H9 (cell line): ENCODE measurements around the gene CDH16. TPM values are rescaled to one million over a fixed set of nuclear protein-coding genes. Genes with fewer than 3 reads are reported as not detected.

ENCODE experiments used
- DNase-seq: peaks from one replicate; pipeline ENCODE4 v3.0.0-alpha.2; 2017
- H2AFZ ChIP-seq: one replicate; pipeline ENCODE4 v1.6.1; 2013; ENCODE audit warnings: mild to moderate bottlenecking, low read length, control low read depth, moderate library complexity
- H2AK5ac ChIP-seq: 2 replicates; pipeline ENCODE4 v1.6.1; 2013; ENCODE audit warnings: low read length, control low read depth, mixed read lengths; ENCODE audit not compliant: insufficient read length
- H2BK120ac ChIP-seq: one replicate; pipeline ENCODE4 v1.6.1; 2013; ENCODE audit warnings: low read depth, mild to moderate bottlenecking, low read length, control low read depth, inconsistent platforms; ENCODE audit not compliant: poor library complexity, severe bottlenecking
- H2BK12ac ChIP-seq: 2 replicates; pipeline ENCODE4 v1.6.1; 2013; ENCODE audit warnings: low read length, control low read depth, mixed read lengths, low read depth; ENCODE audit not compliant: insufficient read length
- H2BK15ac ChIP-seq: 2 replicates; pipeline ENCODE4 v1.6.1; 2013; ENCODE audit warnings: low read depth, low read length, control low read depth
- H2BK20ac ChIP-seq: one replicate; pipeline ENCODE4 v1.6.1; 2013; ENCODE audit warnings: low read depth, mild to moderate bottlenecking, low read length, control low read depth, inconsistent platforms; ENCODE audit not compliant: poor library complexity, severe bottlenecking
- H2BK5ac ChIP-seq: 2 replicates; pipeline ENCODE4 v1.6.1; 2013; ENCODE audit warnings: low read length, control low read depth, mixed read lengths; ENCODE audit not compliant: insufficient read length
- H3K14ac ChIP-seq: 2 replicates; pipeline ENCODE4 v1.6.1; 2013; ENCODE audit warnings: low read length, control low read depth; ENCODE audit not compliant: insufficient read depth
- H3K18ac ChIP-seq: 2 replicates; pipeline ENCODE4 v1.6.1; 2013; ENCODE audit warnings: low read depth, mild to moderate bottlenecking, mixed read lengths, low read length, control low read depth; ENCODE audit not compliant: insufficient read length
- H3K23ac ChIP-seq: 2 replicates; pipeline ENCODE4 v1.6.1; 2013; ENCODE audit warnings: low read length, control low read depth, mixed read lengths, low read depth; ENCODE audit not compliant: insufficient read length
- H3K23me2 ChIP-seq: 2 replicates; pipeline ENCODE4 v1.6.1; 2013; ENCODE audit warnings: low read depth, mild to moderate bottlenecking, mixed read lengths, low read length, control low read depth; ENCODE audit not compliant: insufficient read length, poor library complexity, severe bottlenecking
- H3K27ac ChIP-seq: 2 replicates; pipeline ENCODE4 v1.5.1; 2013; ENCODE audit warnings: low read length, control low read depth, mixed read lengths, low read depth; ENCODE audit not compliant: insufficient read length
- H3K27me3 ChIP-seq: 2 replicates; pipeline ENCODE4 v1.6.1; 2013; ENCODE audit warnings: low read length, control low read depth, inconsistent platforms; ENCODE audit not compliant: insufficient read depth
- H3K4ac ChIP-seq: 2 replicates; pipeline ENCODE4 v1.6.1; 2013; ENCODE audit warnings: low read depth, mild to moderate bottlenecking, control low read depth, inconsistent platforms, low read length, moderate library complexity
- H3K4me1 ChIP-seq: 2 replicates; pipeline ENCODE4 v1.6.1; 2013; ENCODE audit warnings: low read length, control low read depth, inconsistent platforms; ENCODE audit not compliant: insufficient read depth
- H3K4me2 ChIP-seq: 2 replicates; pipeline ENCODE4 v1.6.1; 2013; ENCODE audit warnings: low read length, control low read depth, mixed read lengths; ENCODE audit not compliant: insufficient read length, insufficient read depth
- H3K56ac ChIP-seq: 2 replicates; pipeline ENCODE4 v1.6.1; 2013; ENCODE audit warnings: low read depth, mild to moderate bottlenecking, mixed read lengths, low read length, control low read depth; ENCODE audit not compliant: insufficient read length
- H3K79me1 ChIP-seq: 2 replicates; pipeline ENCODE4 v1.6.1; 2013; ENCODE audit warnings: low read depth, mild to moderate bottlenecking, moderate library complexity, low read length, control low read depth, inconsistent platforms; ENCODE audit not compliant: insufficient read depth, poor library complexity, severe bottlenecking
- H3K79me2 ChIP-seq: 2 replicates; pipeline ENCODE4 v1.6.1; 2013; ENCODE audit warnings: low read length, control low read depth, inconsistent platforms; ENCODE audit not compliant: insufficient read depth
- H3K9ac ChIP-seq: 2 replicates; pipeline ENCODE4 v1.6.1; 2013; ENCODE audit warnings: low read length, control low read depth, mixed read lengths; ENCODE audit not compliant: insufficient read length; ENCODE audit errors: extremely low read depth
- H3K9me3 ChIP-seq: one replicate; pipeline ENCODE4 v1.6.1; 2013; ENCODE audit warnings: low read depth, low read length, inconsistent platforms; ENCODE audit not compliant: control insufficient read depth
- H3T11ph ChIP-seq: one replicate; pipeline ENCODE4 v1.6.1; 2013; ENCODE audit warnings: mild to moderate bottlenecking, low read length, control low read depth, inconsistent platforms
- H4K20me1 ChIP-seq: one replicate; pipeline ENCODE4 v1.6.1; 2013; ENCODE audit not compliant: control insufficient read depth, insufficient read length, insufficient read depth
- H4K5ac ChIP-seq: 2 replicates; pipeline ENCODE4 v1.6.1; 2013; ENCODE audit warnings: low read depth, mild to moderate bottlenecking, mixed read lengths, low read length, control low read depth; ENCODE audit not compliant: insufficient read length
- H4K8ac ChIP-seq: replicated peaks from 2 replicates; pipeline ENCODE4 v1.6.1; 2013; ENCODE audit warnings: low read length, control low read depth, mixed read lengths, low read depth; ENCODE audit not compliant: insufficient read length
- H4K91ac ChIP-seq: 2 replicates; pipeline ENCODE4 v1.6.1; 2013; ENCODE audit warnings: low read depth, mild to moderate bottlenecking, moderate library complexity, mixed read lengths, low read length, control low read depth; ENCODE audit not compliant: insufficient read length
- H3K27ac Mint-ChIP-seq, 3 experiments: 2 replicates in 2 of 3; 3 replicates in 1 of 3; pipeline ENCODE4 v1.8.0; 2020 to 2021; ENCODE audit warnings: mixed read lengths in 3 of 3, mild to moderate bottlenecking in 1 of 3, moderate library complexity in 1 of 3
- H3K27me3 Mint-ChIP-seq: 2 replicates; pipeline ENCODE4 v1.8.0; 2021; ENCODE audit warnings: low read depth, mild to moderate bottlenecking, moderate library complexity, mixed read lengths
- H3K36me3 Mint-ChIP-seq, 3 experiments: 2 replicates in 2 of 3; 3 replicates in 1 of 3; pipeline ENCODE4 v1.8.0; 2020 to 2021; ENCODE audit warnings: low read depth in 3 of 3, mixed read lengths in 3 of 3; ENCODE audit not compliant: insufficient read depth in 1 of 3
- H3K4me1 Mint-ChIP-seq, 2 experiments: 2 replicates each; pipeline ENCODE4 v1.8.0; 2020; ENCODE audit warnings: mixed read lengths in 2 of 2
- H3K4me3 Mint-ChIP-seq, 2 experiments: 2 replicates in 1 of 2; 3 replicates in 1 of 2; pipeline ENCODE4 v1.8.0; 2020 to 2021; ENCODE audit warnings: mild to moderate bottlenecking in 2 of 2, mixed read lengths in 2 of 2, moderate library complexity in 1 of 2
- H3K9me3 Mint-ChIP-seq, 2 experiments: 2 replicates in 1 of 2; 3 replicates in 1 of 2; pipeline ENCODE4 v1.8.0; 2020; ENCODE audit warnings: mild to moderate bottlenecking in 2 of 2, mixed read lengths in 2 of 2, moderate library complexity in 1 of 2
- WGBS: extraction: QIAGEN DNeasy Blood & Tissue Kit; methylation state at CpG from one replicate; pipeline ENCODE4 v1.1.7; 2013; ENCODE audit warnings: missing lambda C conversion rate, low lambda C conversion rate, mixed read lengths; ENCODE audit not compliant: insufficient read length; ENCODE audit errors: extremely low coverage; 5-methylcytosine and 5-hydroxymethylcytosine counted together
- total RNA-seq: library from RNA; stranded (reverse); gene quantifications from 2 replicates; pipeline ENCODE4 v1.2.1, GENCODE V29; 2021
- TF ChIP-seq, protein P1 (sequence below): fragments of 200-600 bp; sonication (generic); conservative IDR thresholded peaks from 3 replicates; pipeline ENCODE4 v1.8.0; 2021; ENCODE audit warnings: antibody characterized with exemption, mild to moderate bottlenecking

Gene CDH16
- total RNA-seq, 1 experiment from 2014 or later, result not detected

DNA sequence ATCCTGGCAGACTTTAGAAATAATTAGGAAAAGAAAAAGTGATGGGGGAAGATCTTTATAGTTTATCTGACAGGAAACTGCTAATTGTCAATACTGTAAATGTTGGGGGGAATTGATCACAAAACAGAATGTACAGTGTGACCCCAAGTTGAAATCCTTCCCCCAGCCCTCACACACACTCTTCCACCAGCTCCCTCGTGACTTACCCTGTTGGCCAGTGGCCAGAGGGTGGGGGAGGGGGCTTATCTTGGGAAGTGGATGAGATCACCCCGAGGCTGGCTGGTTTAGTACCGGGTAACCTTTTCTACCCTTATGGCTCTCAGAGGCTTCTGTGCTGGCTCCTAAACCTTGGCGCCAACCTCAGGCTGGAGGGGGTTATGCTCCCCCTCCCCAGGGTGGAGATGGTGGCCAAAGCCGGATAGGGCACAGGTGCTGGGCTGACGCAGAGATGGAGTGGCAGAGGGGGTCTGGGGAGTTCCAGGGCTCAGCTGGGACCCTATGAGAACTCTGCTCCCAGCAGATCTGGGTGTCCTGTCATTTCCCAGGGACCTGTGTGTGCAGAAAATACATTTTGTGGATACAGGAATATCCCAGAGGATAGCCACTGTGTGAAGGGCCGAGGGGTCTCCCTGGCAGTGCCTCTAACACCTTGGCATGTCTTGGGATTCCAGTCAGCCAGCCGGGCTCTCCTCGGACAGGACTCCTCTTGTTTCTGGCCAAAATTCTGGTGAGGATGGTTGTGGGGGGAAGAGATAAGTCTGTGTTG, 18.6 kb downstream of the CDH16 start:
- Histone ChIP-seq H3K4me1 (no peaks in the 10 kb centered on the region), H3K79me1 (no peaks in the 10 kb centered on the region), H3T11ph (no peak overlapping the region), H4K91ac (no peak overlapping the region), H2AK5ac (no peak overlapping the region), H2BK15ac (no peak overlapping the region), H4K8ac (no peak overlapping the region), H3K9ac (no peak overlapping the region), H3K4ac (no peak overlapping the region), H2AFZ (no peak overlapping the region), H3K14ac (no peak overlapping the region), H3K4me2 (no peak overlapping the region), H4K5ac (no peak overlapping the region), H3K18ac (no peak overlapping the region), H3K9me3 (no peaks in the 10 kb centered on the region), H2BK5ac (no peak overlapping the region), H3K27me3 (no peaks in the 10 kb centered on the region), H2BK120ac (no peak overlapping the region), H3K27ac (no peak overlapping the region), H3K79me2 (no peaks in the 10 kb centered on the region), H3K23me2 (no peaks in the 10 kb centered on the region), H3K23ac (no peak overlapping the region), H2BK12ac (no peak overlapping the region), H2BK20ac (no peak overlapping the region), H4K20me1 (peaks cover 4% of the 10 kb centered on the region), H3K56ac (no peak overlapping the region)
- Mint-ChIP-seq H3K4me3 (no peak overlapping the region), H3K9me3 (no peaks in the 10 kb centered on the region), H3K4me1 (peaks cover 12 to 14% of the 10 kb centered on the region in 2 experiments), H3K27me3 (peaks cover 7% of the 10 kb centered on the region), H3K36me3 (no peaks in the 10 kb centered on the region), H3K27ac (no peak overlapping the region)
- DNase-seq, result no peak
- WGBS, result no CpG with 5 or more reads among the region's 9 CpGs
- TF ChIP-seq, protein P1, sequence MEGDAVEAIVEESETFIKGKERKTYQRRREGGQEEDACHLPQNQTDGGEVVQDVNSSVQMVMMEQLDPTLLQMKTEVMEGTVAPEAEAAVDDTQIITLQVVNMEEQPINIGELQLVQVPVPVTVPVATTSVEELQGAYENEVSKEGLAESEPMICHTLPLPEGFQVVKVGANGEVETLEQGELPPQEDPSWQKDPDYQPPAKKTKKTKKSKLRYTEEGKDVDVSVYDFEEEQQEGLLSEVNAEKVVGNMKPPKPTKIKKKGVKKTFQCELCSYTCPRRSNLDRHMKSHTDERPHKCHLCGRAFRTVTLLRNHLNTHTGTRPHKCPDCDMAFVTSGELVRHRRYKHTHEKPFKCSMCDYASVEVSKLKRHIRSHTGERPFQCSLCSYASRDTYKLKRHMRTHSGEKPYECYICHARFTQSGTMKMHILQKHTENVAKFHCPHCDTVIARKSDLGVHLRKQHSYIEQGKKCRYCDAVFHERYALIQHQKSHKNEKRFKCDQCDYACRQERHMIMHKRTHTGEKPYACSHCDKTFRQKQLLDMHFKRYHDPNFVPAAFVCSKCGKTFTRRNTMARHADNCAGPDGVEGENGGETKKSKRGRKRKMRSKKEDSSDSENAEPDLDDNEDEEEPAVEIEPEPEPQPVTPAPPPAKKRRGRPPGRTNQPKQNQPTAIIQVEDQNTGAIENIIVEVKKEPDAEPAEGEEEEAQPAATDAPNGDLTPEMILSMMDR, result no peak
